Liver (tissue), 9 donors: ENCODE measurements around the gene CACNA1C. TPM values are rescaled to one million over a fixed set of nuclear protein-coding genes. Genes with fewer than 3 reads are reported as not detected.

Experiments
- DNase-seq: peaks from one replicate; pipeline ENCODE4 v3.0.0-alpha.2; 2017; ENCODE audit warnings: low spot score
- H3K27ac ChIP-seq, 2 donors: one replicate each; pipeline ENCODE4 v1.7.0; 2013; ENCODE audit warnings: inconsistent platforms in 2 of 2, low read length in 2 of 2, control low read depth in 1 of 2, low read depth in 1 of 2, mild to moderate bottlenecking in 1 of 2
- H3K27me3 ChIP-seq, 4 donors: one replicate each; pipeline versions ENCODE4 v1.6.1 to v1.7.0; 2013; ENCODE audit warnings: low read length in 3 of 4, inconsistent platforms in 1 of 4, mild to moderate bottlenecking in 1 of 4, moderate library complexity in 1 of 4; ENCODE audit not compliant: control insufficient read depth in 4 of 4, insufficient read depth in 4 of 4
- H3K36me3 ChIP-seq, 4 donors: one replicate each; pipeline versions ENCODE4 v1.6.1 to v1.7.0; 2013; ENCODE audit warnings: low read length in 3 of 4, mild to moderate bottlenecking in 3 of 4, low read depth in 1 of 4, moderate library complexity in 1 of 4; ENCODE audit not compliant: control insufficient read depth in 4 of 4, insufficient read depth in 3 of 4
- H3K4me1 ChIP-seq, 4 donors: one replicate each; pipeline versions ENCODE4 v1.6.1 to v1.7.0; 2013; ENCODE audit warnings: low read length in 3 of 4, mild to moderate bottlenecking in 3 of 4, moderate library complexity in 1 of 4; ENCODE audit not compliant: control insufficient read depth in 4 of 4, insufficient read depth in 4 of 4
- H3K4me3 ChIP-seq, 3 donors: one replicate each; pipeline versions ENCODE4 v1.6.1 to v1.7.0; 2013; ENCODE audit warnings: low read length in 3 of 3, control low read depth in 1 of 3, low read depth in 1 of 3, mild to moderate bottlenecking in 1 of 3
- H3K9ac ChIP-seq, 2 donors: one replicate each; pipeline ENCODE4 v1.7.0; 2013; ENCODE audit warnings: low read length in 2 of 2, mild to moderate bottlenecking in 2 of 2, moderate library complexity in 2 of 2, control low read depth in 1 of 2, low read depth in 1 of 2
- H3K9me3 ChIP-seq, 4 donors: one replicate each; pipeline versions ENCODE4 v1.6.1 to v1.7.0; 2013; ENCODE audit warnings: low read length in 3 of 4; ENCODE audit not compliant: control insufficient read depth in 4 of 4
- CTCF ChIP-seq: fragments of 150-350 bp; IDR thresholded peaks from 2 replicates; pipeline ENCODE4 v1.5.1; 2017; ENCODE audit warnings: improper control_type of control experiment, low read depth, low read length; ENCODE audit not compliant: missing input control
- FOXA1 ChIP-seq: IDR thresholded peaks from 2 replicates; pipeline ENCODE4 v1.6.1; 2016; ENCODE audit warnings: antibody characterized with exemption
- FOXA2 ChIP-seq: IDR thresholded peaks from 2 replicates; pipeline ENCODE4 v1.6.1; 2016; ENCODE audit warnings: antibody characterized with exemption
- GABPA ChIP-seq, 2 donors: IDR thresholded peaks in 1 of 2; conservative IDR thresholded peaks in 1 of 2; 2 replicates each; pipeline ENCODE4 v1.6.1; 2016; ENCODE audit warnings: antibody characterized with exemption in 2 of 2, mild to moderate bottlenecking in 1 of 2, moderate library complexity in 1 of 2
- HNF4A ChIP-seq, 2 donors: conservative IDR thresholded peaks; 2 replicates each; pipeline ENCODE4 v1.6.1; 2016; ENCODE audit warnings: antibody characterized with exemption in 2 of 2, mild to moderate bottlenecking in 2 of 2
- HNF4G ChIP-seq: IDR thresholded peaks from 2 replicates; pipeline ENCODE4 v1.6.1; 2016; ENCODE audit warnings: antibody characterized with exemption
- JUND ChIP-seq, 2 donors: IDR thresholded peaks; 2 replicates each; pipeline ENCODE4 v1.6.1; 2016; ENCODE audit warnings: antibody characterized with exemption in 2 of 2
- NR2F2 ChIP-seq: IDR thresholded peaks from 2 replicates; pipeline ENCODE4 v1.6.1; 2016; ENCODE audit warnings: antibody characterized with exemption
- RAD21 ChIP-seq, 2 donors: IDR thresholded peaks; 2 replicates each; pipeline ENCODE4 v1.6.1; 2016; ENCODE audit warnings: antibody characterized with exemption in 2 of 2, mild to moderate bottlenecking in 2 of 2
- REST ChIP-seq: IDR thresholded peaks from 2 replicates; pipeline ENCODE4 v1.6.1; 2016; ENCODE audit warnings: antibody characterized with exemption, mild to moderate bottlenecking
- RXRA ChIP-seq, 2 donors: IDR thresholded peaks; 2 replicates each; pipeline ENCODE4 v1.6.1; 2017 to 2018; ENCODE audit warnings: antibody characterized with exemption in 2 of 2, mild to moderate bottlenecking in 1 of 2
- SP1 ChIP-seq: IDR thresholded peaks from 2 replicates; pipeline ENCODE4 v1.6.1; 2018; ENCODE audit warnings: antibody characterized with exemption, mild to moderate bottlenecking
- TAF1 ChIP-seq: conservative IDR thresholded peaks from 2 replicates; pipeline ENCODE4 v1.6.1; 2016; ENCODE audit warnings: antibody characterized with exemption, mild to moderate bottlenecking
- YY1 ChIP-seq: IDR thresholded peaks from 2 replicates; pipeline ENCODE4 v1.6.1; 2016; ENCODE audit warnings: antibody characterized with exemption, mild to moderate bottlenecking
- ZBTB33 ChIP-seq: IDR thresholded peaks from 2 replicates; pipeline ENCODE4 v1.6.1; 2016; ENCODE audit warnings: antibody characterized with exemption
- WGBS: extraction: QIAGEN DNeasy Blood & Tissue Kit; methylation state at CpG from one replicate; pipeline ENCODE4 v1.1.7; 2013; 5-methylcytosine and 5-hydroxymethylcytosine counted together
- polyA plus RNA-seq, 2 donors: library from polyadenylated mRNA; stranded (reverse) in 1 of 2; unstranded in 1 of 2; fragments of 200-250 nt in 1 of 2; fragments of >200 nt in 1 of 2; fragmentation: Nextera tagmentation in 1 of 2; extraction: Ambion mirVana in 1 of 2; gene quantifications; one replicate each; pipeline versions ENCODE4 v1.2.1 to v1.2.3, GENCODE V29; 2013 to 2015
- total RNA-seq, 2 donors: library from RNA; depleted of rRNA; stranded (reverse); fragments of >200 nt; gene quantifications; one replicate each; pipeline ENCODE4 v1.2.3, GENCODE V29; 2014
- TF ChIP-seq, protein P1 (sequence below): IDR thresholded peaks from 2 replicates; pipeline ENCODE4 v1.6.1; 2016; ENCODE audit warnings: antibody characterized with exemption
- TF ChIP-seq, protein P2 (sequence below): IDR thresholded peaks from 2 replicates; pipeline ENCODE4 v1.6.1; 2016; ENCODE audit warnings: antibody characterized with exemption
- donor health status: healthy.
- donor health status: healthy.
- donor health status: healthy.
- donor health status: healthy.
- donor health status: healthy.

The CACNA1C gene
- total and polyA plus RNA-seq, 4 donors: 0.23 to 1.9 (median 0.41) TPM

DNA sequence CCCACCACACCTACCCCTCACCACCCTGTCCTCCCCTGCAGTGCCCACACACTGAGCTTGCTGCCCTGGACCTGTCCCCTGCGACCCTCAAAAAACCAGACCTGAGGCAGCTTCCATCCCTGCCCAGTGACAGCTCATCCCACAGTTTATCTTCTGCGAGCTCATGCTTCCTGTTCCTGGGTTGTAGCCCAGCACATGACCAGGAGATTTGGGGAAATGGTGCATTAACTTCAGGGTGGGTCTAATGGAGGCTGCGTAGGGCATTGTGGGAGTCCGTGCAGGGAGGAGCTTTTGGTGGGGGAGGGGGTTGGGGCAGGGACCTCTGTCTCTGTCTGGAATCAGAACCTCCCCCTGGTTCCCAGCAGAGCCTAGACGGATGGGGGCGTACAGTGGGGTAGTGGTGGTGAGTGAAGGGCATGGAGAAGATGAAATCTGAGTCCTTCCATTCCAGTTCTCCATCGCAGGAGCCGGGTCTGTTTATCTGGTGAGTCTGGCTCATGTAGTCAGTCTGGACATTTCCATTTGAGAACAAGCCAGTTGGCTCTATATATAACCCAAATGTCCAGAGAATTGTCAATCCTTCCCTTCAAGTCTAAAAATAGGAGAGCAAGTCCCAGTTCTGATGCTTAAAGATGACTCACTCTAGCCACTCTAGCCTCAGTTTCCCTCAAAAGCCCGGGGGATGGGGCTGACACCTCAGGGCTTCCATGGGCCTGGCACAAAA, 270.9 kb downstream of the CACNA1C start:
- TF ChIP-seq JUND (IDR thresholded peaks at IDR 0.05): no peak
- no peak for TF ChIP-seq TAF1
- no peak for TF ChIP-seq GABPA (IDR thresholded peaks at IDR 0.05 in 1 of 2, conservative IDR thresholded peaks at IDR 0.05 in 1 of 2)
- TF ChIP-seq, protein P1, sequence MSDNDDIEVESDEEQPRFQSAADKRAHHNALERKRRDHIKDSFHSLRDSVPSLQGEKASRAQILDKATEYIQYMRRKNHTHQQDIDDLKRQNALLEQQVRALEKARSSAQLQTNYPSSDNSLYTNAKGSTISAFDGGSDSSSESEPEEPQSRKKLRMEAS: no peak
- no peak for TF ChIP-seq YY1
- TF ChIP-seq SP1: no peak
- TF ChIP-seq, protein P2, sequence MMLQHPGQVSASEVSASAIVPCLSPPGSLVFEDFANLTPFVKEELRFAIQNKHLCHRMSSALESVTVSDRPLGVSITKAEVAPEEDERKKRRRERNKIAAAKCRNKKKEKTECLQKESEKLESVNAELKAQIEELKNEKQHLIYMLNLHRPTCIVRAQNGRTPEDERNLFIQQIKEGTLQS: no peak
- TF ChIP-seq FOXA2: no peak
- no peak for TF ChIP-seq HNF4G
- TF ChIP-seq NR2F2: no peak
- TF ChIP-seq REST: no peak
- no peak for TF ChIP-seq HNF4A (conservative IDR thresholded peaks at IDR 0.05)
- no peak for TF ChIP-seq RAD21 (IDR thresholded peaks at IDR 0.05)
- TF ChIP-seq CTCF: no peak
- TF ChIP-seq RXRA (IDR thresholded peaks at IDR 0.05): no peak
- WGBS: 67% methylated on average over 9 of the region's 9 CpGs
- H3K4me1 ChIP-seq: no peaks in the 10 kb centered on the region
- no peaks in the 10 kb centered on the region for H3K36me3 ChIP-seq
- no peaks in the 10 kb centered on the region for H3K27me3 ChIP-seq
- no peak overlapping the region for H3K9ac ChIP-seq
- no peak overlapping the region for H3K4me3 ChIP-seq
- no peak for DNase-seq
- no peaks in the 10 kb centered on the region for H3K9me3 ChIP-seq
- H3K27ac ChIP-seq: no peak overlapping the region

GRCh38 chr12:2324387-2324786, 271.6 kb downstream of the CACNA1C start:
- no peak for DNase-seq
- Histone ChIP-seq H3K9ac (no peak overlapping the region), H3K4me1 (no peaks in the 10 kb centered on the region), H3K9me3 (no peaks in the 10 kb centered on the region), H3K27me3 (peaks cover 0 to 2% (median 0%) of the 10 kb centered on the region in 4 donors), H3K4me3 (no peak overlapping the region), H3K27ac (no peak overlapping the region), H3K36me3 (no peaks in the 10 kb centered on the region)
- 72% methylated on average over 9 of the region's 9 CpGs for WGBS
- TF ChIP-seq, protein P2: no peak
- TF ChIP-seq SP1 (no peak), FOXA2 (no peak), GABPA (IDR thresholded peaks at IDR 0.05 in 1 of 2, conservative IDR thresholded peaks at IDR 0.05 in 1 of 2) (no peak), HNF4G (no peak), NR2F2 (no peak), REST (no peak), RXRA (IDR thresholded peaks at IDR 0.05) (no peak), HNF4A (conservative IDR thresholded peaks at IDR 0.05) (no peak), TAF1 (no peak), ZBTB33 (no peak), FOXA1 (no peak), RAD21 (IDR thresholded peaks at IDR 0.05) (no peak)
- TF ChIP-seq, protein P1: no peak
